ENCODE data around the gene ARAP2. TPM values are rescaled to one million over a fixed set of nuclear protein-coding genes. Genes with fewer than 3 reads are reported as not detected.

ARAP2 gene
- total RNA-seq, 1 donor from 2014 or later: 26.0 TPM

DNA sequence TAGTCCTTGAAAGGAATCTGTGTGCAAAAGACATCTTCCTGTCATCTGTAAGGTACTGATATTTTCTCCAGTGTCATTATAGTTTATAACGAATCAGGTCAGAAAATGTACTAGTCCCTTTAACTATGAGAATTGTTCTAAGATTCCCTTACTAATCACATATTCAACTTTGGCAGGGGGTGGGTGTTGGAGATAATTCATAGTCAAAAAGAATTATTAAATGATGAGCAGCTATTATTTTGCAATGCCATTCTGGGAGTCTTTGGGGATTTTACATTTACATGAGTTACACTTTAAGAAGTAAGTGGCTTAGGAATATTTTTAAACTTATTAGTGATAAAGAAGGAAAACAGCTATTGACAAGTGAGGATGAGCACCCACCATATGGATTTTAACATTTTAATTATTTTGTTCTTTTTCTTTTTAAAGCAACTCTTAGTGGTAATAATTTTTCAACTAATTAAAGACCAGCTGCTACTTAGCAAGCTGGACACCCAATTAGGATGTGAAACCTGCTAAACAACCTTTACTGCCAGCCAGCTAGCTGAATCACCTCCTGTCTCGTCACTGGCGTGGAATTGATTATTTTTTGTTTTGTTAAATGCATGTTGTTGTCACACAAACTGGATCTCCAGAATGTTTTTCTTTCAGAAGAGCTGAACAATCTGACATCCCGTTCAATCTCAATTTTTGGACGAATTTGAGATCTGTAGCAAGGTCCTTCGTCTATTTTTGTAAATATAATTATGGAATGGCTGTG lies 219.2 kb downstream of the ARAP2 start:
- ATAC-seq (no peak), DNase-seq (ENCODE audit: low spot score) (no peak)
- intact Hi-C loops (cut with DNase I): no loop called here

DNA sequence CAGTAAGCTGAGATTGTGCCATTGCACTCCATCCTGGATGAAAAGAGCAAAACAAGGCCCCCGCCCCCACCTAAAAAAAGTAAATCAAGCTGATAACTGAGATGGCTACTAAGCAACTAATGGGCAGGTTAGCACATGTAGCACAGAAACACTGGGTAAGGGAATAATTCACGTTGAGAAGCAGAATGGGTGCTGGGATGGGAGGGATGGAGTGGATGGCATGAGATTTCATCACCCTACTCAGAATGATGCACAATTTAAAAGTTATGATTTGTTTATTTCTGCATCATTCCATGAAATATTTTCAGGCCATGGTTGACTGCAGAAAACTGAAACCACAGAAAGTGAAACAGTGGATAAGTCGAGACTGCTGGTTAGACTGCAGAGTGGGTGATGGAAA lies 224.0 kb downstream of the ARAP2 start:
- DNase-seq (ENCODE audit: low spot score) (no peak), ATAC-seq (no peak)
- intact Hi-C loops (cut with DNase I): no loop called here

Other genes with a start within 250 kb of the ARAP2 start
- 0.62 TPM for gene DTHD1, start 37.1 kb upstream of the ARAP2 start, total RNA-seq